HG02840 (cell line): Measurements from ENCODE around the gene ZNHIT1.
A peak's percentile ranks its signal among the peaks of the same experiment; 100 is the strongest.

Experiments used
- ATAC-seq: cut with Tn5 transposase; IDR thresholded peaks from one replicate; pipeline ENCODE4 v1.9.1; 2021; ENCODE audit warnings: mild to moderate bottlenecking, moderate library complexity, moderate number of reproducible peaks; ENCODE audit not compliant: unreplicated experiment, low FRiP score

Gene ZNHIT1

DNA sequence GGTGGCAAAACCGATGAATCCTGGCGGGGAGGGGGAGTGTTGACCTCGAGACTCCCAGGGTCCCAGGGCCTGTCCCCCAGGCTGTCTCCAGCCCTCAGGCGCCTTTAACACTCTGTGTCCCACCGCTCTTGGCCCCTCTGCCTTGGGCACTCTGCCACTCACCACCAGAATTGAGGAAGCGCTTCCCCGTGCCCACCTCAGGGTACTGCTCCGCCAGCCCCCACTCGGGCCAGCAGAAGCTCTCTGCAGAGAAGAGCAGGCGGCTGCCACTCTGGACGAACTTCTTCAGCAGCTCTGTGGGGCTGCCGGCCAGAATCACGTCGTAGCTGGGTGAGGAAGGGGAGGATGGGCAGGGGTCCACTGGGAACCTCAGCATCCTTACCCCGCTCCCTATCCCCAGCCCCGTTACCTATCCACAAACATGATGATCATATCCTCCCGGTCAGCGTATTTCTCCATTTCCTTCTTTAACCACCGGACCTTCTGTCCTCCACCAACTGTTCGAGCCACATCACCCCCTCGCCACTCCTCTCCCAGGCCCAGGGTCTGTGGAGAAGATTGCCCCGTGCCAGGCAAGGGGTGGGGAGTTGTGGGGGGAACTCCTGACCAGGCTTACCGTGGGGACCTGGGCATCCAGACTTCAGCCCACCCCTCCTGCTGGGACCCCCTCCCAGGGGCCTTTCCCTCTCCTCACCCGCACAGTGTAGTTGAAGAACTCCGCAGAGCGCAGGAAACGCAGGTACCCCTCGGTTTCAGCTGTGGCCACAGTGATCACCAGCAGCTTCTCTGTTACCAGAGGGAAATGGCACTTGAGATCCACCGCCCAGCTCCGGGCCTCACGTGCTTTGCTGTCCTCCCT is 1.7 kb upstream of the ZNHIT1 start:
- no peak for ATAC-seq

- peak; percentile 11 for ATAC-seq
These were observed 1.0 kb upstream of the ZNHIT1 start for GRCh38 chr7:101216860-101217387.

DNA sequence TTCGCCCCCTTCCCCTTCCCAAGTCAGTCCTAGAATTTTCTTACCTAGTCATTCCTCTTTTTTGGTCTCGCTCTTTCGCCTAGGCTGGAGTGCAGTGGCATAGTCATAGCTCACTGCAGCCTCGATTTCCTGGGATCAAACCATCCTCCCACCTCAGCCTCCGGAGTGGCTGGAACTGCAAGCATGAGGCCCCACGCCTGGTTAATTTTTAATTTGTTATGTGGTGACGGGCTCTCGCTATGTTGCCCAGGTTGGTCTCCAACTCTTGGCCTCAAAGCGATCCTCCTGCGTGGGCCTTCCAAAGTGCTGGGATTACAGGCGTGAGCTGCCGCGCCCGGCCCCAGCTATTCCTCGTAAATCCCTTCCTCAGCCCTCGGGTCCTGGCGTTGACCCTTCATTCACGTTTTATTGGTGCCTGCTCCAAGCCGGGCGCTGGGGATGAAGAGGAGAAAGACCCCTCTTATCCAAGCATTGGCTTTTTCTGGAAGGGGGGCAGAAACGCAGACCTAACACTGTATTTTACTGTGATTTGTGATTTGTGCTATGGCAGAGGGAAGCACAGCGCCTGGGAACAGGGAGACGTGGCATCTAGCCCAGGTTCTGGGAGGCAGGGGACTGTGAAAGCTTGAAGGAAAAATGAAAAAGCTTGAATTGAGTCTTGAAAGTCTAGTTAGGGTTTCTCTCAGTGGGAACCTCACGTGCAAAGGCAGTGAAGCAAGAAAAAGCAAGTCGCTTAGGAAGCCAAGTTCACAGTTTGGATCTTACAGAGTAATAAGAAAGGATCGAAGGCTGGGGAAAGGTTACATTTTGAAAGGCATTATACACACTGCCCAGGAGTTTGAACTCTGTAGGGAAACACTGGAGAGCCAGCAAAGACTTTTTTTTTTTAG is 516 bp downstream of the ZNHIT1 start:
- ATAC-seq: no peak

GRCh38 chr7:101220295-101220694 is 2.3 kb downstream of the ZNHIT1 start:
- ATAC-seq: no peak

DNA sequence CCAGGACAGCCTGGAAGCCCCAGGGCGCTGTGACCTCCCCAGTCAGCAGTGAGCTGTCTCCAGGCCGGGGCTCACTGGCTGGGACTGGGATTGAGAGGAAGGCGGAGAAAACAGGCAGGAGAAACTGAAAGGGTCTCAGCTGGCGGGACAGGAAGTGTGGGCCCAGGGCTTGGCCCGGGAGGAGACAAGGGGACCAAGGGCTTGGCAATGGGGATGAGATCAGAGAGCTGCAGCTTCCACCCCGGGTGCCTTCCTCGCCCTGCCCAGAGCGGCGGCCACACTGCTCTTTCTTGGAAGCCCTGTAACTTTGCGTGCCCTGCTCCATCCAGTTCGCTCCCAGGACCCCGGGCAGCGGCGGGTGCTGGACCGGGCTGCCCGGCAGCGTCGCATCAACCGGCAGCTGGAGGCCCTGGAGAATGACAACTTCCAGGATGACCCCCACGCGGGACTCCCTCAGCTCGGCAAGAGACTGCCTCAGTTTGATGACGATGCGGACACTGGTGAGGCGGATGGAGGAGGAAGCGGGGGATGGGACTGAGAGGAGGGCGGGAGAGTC is 4.4 kb downstream of the ZNHIT1 start:
- no peak for ATAC-seq

DNA sequence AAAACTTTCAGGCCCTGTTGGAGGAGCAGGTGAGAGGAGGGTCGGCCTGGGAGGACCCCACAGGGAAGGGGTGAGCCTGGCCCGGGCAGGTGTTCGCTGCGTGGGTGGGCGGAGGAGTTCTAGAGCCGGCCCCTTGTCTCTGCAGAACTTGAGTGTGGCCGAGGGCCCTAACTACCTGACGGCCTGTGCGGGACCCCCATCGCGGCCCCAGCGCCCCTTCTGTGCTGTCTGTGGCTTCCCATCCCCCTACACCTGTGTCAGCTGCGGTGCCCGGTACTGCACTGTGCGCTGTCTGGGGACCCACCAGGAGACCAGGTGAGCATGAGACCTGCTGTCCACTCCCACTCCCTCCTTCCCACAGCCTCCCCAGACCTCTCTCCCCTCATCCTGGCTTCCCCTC is 5.6 kb downstream of the ZNHIT1 start:
- ATAC-seq: no peak

DNA sequence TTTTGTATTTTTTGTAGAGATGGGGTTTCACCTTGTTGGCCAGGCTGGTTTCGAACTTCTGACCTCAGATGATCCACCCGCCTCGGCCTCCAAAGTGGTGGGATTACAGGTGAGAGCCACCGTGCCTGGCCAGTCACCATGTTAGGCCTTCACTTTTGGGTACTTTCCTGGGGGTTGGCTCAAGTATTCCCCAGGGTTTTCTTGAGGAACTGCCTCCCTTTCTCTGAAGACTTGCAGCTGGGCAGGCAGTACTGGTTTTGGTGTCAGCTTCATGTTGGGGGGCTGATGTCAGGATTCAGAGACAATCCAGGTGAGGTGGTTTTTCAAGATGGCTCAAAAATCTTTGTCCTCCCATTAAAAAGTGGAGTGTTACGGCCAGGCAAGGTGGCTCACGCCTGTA is 7.7 kb downstream of the ZNHIT1 start:
- ATAC-seq: no peak

DNA sequence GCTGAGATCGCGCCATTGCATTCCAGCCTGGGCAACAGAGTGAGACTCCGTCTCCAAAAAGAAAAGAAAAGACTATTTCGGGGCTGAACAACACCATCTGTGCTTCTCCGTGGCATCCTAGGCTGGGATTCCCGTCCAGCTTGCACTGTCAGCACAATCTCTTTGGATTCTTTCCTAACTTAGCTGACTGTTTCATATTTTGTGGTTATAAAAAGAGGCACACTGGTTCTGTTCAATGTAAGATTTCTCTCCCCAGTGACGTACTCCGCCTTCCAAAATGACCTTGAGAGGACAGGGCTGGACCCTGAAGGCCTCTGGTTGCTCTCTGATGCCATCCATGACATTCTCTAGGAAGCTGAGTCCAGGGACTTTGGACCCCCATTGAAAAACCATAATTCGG is 8.8 kb downstream of the ZNHIT1 start:
- no peak for ATAC-seq

GRCh38 chr7:101231644-101232043 is 13.7 kb downstream of the ZNHIT1 start:
- no peak for ATAC-seq

DNA sequence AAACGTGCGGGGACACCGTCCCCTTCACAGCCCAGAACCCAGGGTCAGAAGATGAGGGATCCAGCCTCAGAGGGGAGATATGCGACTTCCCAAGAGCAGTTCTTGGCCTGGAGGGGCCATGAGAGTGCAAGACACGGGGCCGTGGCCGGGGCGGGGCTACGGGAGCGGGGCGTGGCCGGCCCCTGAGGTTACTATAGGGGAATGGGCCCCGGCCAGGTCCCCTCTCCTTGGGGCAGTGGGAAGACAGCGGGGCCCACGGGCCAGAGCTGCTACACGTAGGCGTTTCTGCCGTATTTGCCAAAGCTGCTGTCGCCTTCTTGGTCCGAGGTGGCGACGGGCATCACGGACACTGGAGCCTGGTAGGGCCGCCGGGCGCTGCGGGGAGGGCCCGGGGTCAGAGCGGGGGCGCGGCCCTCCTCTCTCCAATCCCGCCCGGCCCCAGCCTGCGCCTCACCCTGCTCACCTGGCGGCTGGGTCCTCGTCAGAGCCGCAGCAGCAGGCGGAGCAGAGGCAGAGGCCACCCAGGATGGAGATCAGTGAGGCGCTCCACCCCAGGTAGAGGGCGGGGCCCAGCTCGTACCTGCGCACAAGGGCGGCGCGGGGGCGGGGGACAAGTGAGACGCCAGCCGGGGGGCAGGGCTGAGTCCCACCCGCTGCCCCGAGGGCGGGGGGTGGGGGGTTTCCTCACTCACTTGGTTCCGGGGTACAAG is 14.3 kb downstream of the ZNHIT1 start:
- ATAC-seq: no peak

GRCh38 chr7:101233907-101234547 is 16.1 kb downstream of the ZNHIT1 start:
- ATAC-seq: no peak

GRCh38 chr7:101234636-101235035 is 16.7 kb downstream of the ZNHIT1 start:
- no peak for ATAC-seq

DNA sequence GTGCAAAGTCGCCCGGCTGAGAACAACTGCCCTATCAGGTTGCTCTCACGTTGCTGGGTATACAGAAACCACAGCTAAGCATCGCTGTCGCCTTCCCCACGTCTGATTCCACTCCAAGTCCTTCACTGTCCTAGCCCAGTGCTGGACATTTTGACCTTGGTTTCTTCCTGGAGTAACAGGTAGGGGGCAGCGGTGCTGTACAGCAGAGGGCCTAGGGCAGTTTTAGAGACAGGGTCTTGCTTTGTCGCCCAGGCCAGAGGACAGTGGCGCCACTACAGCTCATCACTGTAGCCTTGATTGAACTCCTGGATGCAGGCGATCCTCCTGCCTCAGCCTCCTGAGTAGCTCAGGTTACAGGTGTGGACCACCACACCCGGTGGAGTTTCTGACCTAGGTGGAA is 17.1 kb downstream of the ZNHIT1 start:
- ATAC-seq: no peak

DNA sequence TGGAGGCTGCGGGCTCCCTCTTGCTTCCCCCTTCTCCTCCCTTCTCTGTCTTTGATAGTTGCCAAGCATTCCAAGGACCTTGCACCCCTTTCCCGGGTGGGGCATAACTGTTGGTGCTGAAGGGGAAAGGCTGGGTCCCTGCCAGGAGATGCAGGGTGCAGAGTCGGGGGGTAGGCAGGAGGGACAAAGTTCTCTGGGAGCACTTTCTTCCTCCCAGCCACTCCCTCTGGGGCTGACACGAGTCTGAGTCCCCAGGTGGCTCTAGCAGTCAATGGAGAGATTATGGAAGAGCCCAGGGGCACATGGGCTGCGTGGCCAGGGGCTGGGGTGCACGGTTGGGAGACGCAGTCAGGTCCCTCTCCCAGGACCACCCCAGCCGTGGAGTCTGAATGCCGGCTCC is 17.6 kb downstream of the ZNHIT1 start:
- ATAC-seq: no peak

DNA sequence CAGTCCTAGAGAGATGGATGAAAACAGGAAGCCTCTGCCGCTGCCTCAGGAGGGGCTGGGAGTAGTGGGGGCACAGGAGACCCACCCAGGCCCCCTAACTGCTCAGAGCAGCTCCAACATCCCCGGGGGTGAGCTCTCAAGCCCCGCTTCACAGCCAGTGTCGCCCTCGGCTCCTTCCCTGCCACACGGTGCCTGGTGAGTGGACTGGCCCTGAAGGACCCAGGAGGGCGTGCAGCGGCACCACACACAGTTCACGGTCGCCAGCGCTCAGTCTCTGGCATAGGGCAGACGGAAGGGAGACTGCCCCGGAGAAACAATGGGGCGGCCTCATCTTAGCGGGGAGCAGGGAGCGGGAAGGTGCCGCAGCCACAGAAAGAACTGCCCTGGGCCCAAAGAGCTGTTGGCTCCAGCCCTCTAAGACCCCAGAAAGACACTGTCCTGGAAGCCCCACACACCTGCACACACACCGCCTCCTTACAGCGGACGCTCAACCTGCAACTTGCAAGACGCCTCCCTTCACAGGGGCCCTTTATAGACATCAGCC is 18.4 kb downstream of the ZNHIT1 start:
- no peak for ATAC-seq

GRCh38 chr7:101237206-101238067 is 19.5 kb downstream of the ZNHIT1 start, which contains the start of gene CLDN15:
Gene CLDN15 (minus strand): TSS chr7:101237802. CDS start chr7:101237581, 221 bp downstream.
- no peak for ATAC-seq

DNA sequence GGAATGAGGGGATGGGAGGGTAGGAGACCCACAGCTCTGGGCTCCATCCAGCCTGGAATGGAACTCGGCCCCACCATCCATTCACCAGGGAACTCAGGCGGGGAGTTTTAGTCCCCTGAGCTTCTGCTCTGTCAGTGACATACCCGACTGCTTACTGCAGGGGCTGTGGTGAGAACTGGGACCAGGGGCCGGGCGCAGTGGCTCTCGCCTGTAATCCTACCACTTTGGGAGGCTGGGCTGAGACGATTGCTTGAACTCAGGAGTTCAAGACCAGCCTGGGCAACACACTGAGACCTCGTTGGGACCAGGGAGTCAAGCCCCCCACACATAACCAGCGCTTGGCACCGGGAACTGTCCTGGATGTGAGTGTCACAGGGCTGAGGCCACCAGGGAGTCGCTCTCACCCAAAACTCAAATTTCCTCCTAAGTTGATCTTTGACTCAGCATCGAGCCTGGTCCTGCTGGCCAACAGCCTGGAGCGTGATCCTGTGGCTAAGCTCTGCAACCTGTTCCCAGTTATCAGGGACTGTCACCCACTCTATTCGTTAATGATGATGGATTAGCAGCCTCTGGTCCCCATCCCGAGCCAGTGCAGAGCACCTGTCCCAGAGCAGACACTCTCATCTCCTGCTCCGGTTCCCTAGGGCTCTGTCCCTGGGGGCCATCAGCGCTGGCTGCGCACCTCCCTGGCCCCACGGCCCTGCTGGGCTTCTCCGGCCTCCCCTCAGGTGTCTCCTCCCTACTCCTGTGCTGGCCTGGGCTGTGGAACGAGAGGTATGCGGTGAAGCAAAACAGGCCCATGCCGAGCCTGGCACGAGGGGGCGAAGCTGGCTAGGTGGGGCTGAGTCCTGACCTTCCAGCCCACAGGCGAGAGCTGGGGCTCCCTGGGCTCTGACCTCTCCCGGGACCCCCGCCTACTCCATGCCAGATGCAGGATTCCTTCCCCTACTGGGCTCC is 20.5 kb downstream of the ZNHIT1 start:
- no peak for ATAC-seq
